ENCODE results near the gene TOM1. TPM values are rescaled to one million over a fixed set of nuclear protein-coding genes. Genes with fewer than 3 reads are reported as not detected.
A peak's percentile ranks its signal among the peaks of the same experiment; 100 is the strongest.

The TOM1 gene
- total RNA-seq, 6 donors from 2014 or later, result 79.2 to 194 (median 94.6) TPM

GRCh38 chr22:35390933-35391332 lies 91.2 kb downstream of the TOM1 start:
- ATAC-seq (ENCODE audit: low FRiP score in 2 of 2), result no peak
- Histone ChIP-seq H3K4me3 (no peak overlapping the region), H3K27ac (no peak overlapping the region), H3K4me1 (no peaks in the 10 kb centered on the region), H3K9me3 (no peaks in the 10 kb centered on the region), H3K27me3 (no peaks in the 10 kb centered on the region), H3K36me3 (peaks cover 0 to 56% (median 30%) of the 10 kb centered on the region in 4 donors)
- 66 to 94% methylated on average over 5 of the region's 5 CpGs for WGBS, 2 donors
- DNase-seq, result no peak
- TF ChIP-seq, protein P1, sequence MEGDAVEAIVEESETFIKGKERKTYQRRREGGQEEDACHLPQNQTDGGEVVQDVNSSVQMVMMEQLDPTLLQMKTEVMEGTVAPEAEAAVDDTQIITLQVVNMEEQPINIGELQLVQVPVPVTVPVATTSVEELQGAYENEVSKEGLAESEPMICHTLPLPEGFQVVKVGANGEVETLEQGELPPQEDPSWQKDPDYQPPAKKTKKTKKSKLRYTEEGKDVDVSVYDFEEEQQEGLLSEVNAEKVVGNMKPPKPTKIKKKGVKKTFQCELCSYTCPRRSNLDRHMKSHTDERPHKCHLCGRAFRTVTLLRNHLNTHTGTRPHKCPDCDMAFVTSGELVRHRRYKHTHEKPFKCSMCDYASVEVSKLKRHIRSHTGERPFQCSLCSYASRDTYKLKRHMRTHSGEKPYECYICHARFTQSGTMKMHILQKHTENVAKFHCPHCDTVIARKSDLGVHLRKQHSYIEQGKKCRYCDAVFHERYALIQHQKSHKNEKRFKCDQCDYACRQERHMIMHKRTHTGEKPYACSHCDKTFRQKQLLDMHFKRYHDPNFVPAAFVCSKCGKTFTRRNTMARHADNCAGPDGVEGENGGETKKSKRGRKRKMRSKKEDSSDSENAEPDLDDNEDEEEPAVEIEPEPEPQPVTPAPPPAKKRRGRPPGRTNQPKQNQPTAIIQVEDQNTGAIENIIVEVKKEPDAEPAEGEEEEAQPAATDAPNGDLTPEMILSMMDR (IDR thresholded peaks at IDR 0.05), result no peak
- peak in 1 of 4 donors; percentile 2 for TF ChIP-seq POLR2A (IDR thresholded peaks at IDR 0.05)

DNA sequence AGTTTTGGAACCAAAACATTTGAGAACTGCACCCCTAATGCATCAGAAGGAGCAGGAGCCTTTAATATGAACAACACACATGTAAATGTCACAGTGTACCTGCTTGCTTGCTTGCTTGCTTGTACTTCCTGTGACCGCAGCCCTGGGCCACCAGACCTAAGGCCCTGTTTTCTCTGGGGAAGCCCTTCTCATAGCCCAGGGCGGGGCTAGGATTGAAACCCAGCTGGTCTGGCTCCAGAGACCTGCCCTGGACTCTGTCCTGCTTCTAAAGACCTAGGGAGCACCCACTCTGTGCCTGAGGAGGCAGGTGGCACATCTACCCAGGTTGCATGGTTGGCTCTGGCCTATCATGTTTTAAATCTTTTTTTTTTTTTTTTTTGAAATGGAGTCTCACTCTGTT lies 92.7 kb downstream of the TOM1 start:
- 85 to 94% methylated on average over 2 of the region's 2 CpGs for WGBS, 2 donors
- DNase-seq (no peak), ATAC-seq (ENCODE audit: low FRiP score in 2 of 2) (no peak)

GRCh38 chr22:35393116-35394010 lies 93.7 kb downstream of the TOM1 start:
- no peak for DNase-seq
- Histone ChIP-seq H3K27me3 (no peaks in the 10 kb centered on the region), H3K36me3 (peaks cover 0 to 34% (median 15%) of the 10 kb centered on the region in 4 donors), H3K9me3 (no peaks in the 10 kb centered on the region), H3K4me3 (no peak overlapping the region), H3K27ac (no peak overlapping the region), H3K4me1 (peaks cover 0 to 5% (median 0%) of the 10 kb centered on the region in 4 donors)
- TF ChIP-seq POLR2AphosphoS5 (IDR thresholded peaks at IDR 0.05) (no peak), POLR2A (IDR thresholded peaks at IDR 0.05) (peak in 1 of 4 donors; percentile 7), EP300 (IDR thresholded peaks at IDR 0.05) (no peak)
- TF ChIP-seq, protein P1 (IDR thresholded peaks at IDR 0.05), result no peak
- 85 to 93% methylated on average over 13 to 16 of the region's 16 CpGs for WGBS, 2 donors
- ATAC-seq (ENCODE audit: low FRiP score in 2 of 2), result peak in 1 of 2 donors; percentile 41

More for the DNA sequence above, 92.7 kb downstream of the TOM1 start:
- Histone ChIP-seq H3K4me1 (peaks cover 0 to 2% (median 0%) of the 10 kb centered on the region in 4 donors), H3K36me3 (peaks cover 0 to 44% (median 19%) of the 10 kb centered on the region in 4 donors), H3K27ac (no peak overlapping the region), H3K9me3 (no peaks in the 10 kb centered on the region), H3K27me3 (no peaks in the 10 kb centered on the region), H3K4me3 (no peak overlapping the region)
- no peak for TF ChIP-seq POLR2AphosphoS5 (IDR thresholded peaks at IDR 0.05)
- no peak for TF ChIP-seq POLR2A (IDR thresholded peaks at IDR 0.05)
- TF ChIP-seq, protein P1 (IDR thresholded peaks at IDR 0.05), result no peak

GRCh38 chr22:35394011-35394312 lies 94.3 kb downstream of the TOM1 start:
- H3K9me3 ChIP-seq, result no peaks in the 10 kb centered on the region
- TF ChIP-seq POLR2AphosphoS5 (IDR thresholded peaks at IDR 0.05) (no peak), EP300 (IDR thresholded peaks at IDR 0.05) (no peak), POLR2A (IDR thresholded peaks at IDR 0.05) (no peak)
- TF ChIP-seq, protein P1 (IDR thresholded peaks at IDR 0.05), result no peak
- H3K4me1 ChIP-seq, result peaks cover 0 to 5% (median under 1%) of the 10 kb centered on the region in 4 donors
- ATAC-seq (ENCODE audit: low FRiP score in 2 of 2) (no peak), DNase-seq (no peak)
- H3K4me3 ChIP-seq, result no peak overlapping the region
- H3K27me3 ChIP-seq, result no peaks in the 10 kb centered on the region
- WGBS, 2 donors, result 53 to 60% methylated on average over 4 of the region's 4 CpGs
- peaks cover 0 to 32% (median 15%) of the 10 kb centered on the region in 4 donors for H3K36me3 ChIP-seq
- H3K27ac ChIP-seq, result no peak overlapping the region

All from upper lobe of left lung (tissue), 6 donors.